GM19025 (cell line): ENCODE results near the gene PFN3.
A peak's percentile ranks its signal among the peaks of the same experiment; 100 is the strongest.
"Not testable (repeated sequence)": the region's sequence is repeated elsewhere in the genome, so short reads cannot be mapped to it uniquely, and the experiment has no call there.

Experiments
- ATAC-seq: cut with Tn5 transposase; IDR thresholded peaks from one replicate; pipeline ENCODE4 v1.9.1; 2021; ENCODE audit warnings: mild to moderate bottlenecking, low read depth, moderate library complexity; ENCODE audit not compliant: unreplicated experiment

The PFN3 gene

DNA sequence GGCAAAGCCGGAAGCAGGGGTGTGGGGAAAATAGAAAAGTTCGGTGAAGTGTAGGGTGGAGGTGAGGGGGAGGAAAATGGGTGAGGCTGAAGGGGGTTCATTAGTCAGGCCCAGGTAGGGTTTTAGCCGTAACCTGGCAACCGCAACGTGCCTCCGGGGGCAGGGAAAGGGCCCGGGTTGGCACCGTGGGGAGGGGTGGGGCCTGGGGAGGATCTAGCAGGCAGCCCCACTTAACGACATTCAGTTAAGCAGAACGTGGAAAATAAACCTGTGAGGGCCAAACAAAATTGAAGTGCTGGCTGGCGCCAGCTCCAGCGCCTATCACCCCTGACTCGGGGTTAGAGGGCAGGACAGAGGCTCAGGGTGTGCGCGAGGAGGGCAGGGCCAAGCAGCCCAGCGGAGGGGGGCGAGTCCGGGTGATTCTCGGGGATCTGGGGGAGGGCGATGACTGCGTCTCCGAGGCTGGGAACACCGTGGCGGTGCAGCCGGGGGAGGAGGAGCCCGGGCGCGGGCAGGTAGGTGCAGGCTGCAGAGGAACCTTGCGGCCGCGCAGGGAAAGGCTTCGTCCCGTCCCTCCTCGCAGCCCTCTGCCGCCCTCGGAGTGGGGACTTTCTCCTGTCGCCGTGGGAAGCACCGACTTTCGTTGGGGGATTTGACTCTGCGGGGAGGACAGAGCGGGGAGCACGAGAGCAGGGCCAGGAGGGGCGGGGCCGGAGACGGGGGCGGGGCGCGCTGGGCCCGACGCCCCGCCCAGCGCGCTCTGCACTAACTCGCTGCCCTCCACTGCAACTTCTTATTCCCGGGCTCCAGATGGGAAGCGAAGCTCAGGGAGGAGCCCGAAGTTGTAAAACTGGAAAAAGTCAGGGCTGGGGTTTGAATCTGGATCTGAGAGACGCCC lies 37.6 kb downstream of the PFN3 start:
- peak; percentile 36 for ATAC-seq

- no peak for ATAC-seq
Observed at GRCh38 chr5:177362292-177362609, 38.2 kb downstream of the PFN3 start.

DNA sequence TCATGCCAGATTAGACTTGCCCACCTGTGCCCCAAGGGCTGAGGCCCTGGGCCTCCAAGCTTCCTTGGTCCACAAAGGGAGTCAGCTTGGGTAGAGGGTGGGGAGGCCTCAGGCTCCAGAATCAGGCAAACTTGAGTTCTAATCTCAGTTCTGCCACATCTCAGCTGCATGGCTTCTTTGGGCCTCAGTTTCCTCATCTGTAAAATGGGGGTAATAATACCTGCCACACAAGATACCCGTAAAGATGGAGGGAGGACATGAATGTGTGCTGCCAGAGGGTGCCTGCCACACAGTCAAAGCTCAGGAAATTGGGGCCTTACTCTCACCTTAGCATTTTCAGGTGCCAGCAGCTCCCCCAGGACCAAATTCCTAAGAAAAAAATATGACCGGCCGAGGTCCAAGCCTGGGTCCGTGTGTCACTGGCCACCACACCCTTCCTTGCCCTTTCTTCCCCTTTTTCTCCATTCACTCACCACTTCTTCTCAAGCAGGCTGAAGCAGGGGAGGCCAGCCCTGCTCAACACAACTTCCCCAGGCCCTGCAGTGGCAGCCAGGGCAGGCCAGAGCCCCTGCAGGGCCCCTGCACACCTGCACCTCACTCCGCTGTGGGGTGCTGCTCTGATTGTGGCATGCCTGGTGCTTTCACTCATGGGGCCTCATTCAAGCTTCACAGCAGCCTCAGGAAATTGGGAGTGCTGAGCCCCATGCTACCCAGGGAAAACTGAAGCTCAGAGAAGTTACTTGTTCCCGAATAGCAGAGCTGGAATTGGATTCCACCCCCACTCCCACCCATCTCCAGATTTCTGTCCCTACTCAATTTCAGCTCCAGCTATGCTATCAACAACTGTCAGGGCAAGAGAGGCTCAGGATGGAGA lies 38.8 kb downstream of the PFN3 start:
- ATAC-seq: no peak

- not testable (repeated sequence) for ATAC-seq
Observed at GRCh38 chr5:177360740-177361139, 39.7 kb downstream of the PFN3 start.

DNA sequence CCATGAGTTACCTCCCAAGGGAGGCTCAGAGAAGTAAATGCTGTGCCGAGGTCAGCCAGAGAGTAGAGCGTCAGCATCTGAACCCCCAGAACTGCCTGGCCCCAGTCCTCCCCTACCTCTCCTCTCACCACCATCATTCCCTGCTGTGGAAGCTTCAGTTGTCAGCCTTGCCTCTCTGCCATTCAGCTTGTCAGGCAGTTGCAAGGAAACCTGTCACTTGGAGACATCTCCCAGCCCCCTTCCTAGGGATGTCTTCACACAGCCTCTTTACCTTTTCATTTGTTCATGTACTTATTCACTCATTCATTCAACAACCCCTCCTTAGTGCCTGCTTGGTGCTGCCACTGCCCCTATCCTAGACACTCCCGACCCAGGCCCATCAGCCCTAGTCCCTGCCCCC lies 40.6 kb downstream of the PFN3 start:
- ATAC-seq: no peak

- ATAC-seq: no peak
Observed at GRCh38 chr5:177359451-177359851, 41.0 kb downstream of the PFN3 start.

- ATAC-seq: no peak
Observed at GRCh38 chr5:177358370-177358819, 42.1 kb downstream of the PFN3 start.

- ATAC-seq: peak; percentile 91
Observed at GRCh38 chr5:177357459-177358351, 42.8 kb downstream of the PFN3 start, which contains the start of gene RGS14. TSS of gene RGS14 (plus strand) at chr5:177357924. CDS start at chr5:177358025, 101 bp downstream.

DNA sequence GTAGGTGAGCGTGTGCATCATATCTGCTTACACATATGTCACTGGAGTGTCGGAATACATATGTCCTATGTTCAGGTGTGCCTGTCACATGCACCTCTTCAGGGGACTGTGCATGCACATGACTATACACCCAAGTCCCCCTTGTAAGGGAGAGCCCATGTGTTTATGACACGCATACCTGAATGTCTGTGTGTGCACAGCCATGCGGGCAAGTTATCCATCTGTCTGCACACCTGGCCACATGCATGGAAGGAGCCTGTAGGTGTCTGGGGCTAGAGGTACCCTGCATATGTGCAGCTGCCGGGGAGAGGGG lies 43.4 kb downstream of the PFN3 start:
- ATAC-seq: no peak

GRCh38 chr5:177356746-177357145 lies 43.7 kb downstream of the PFN3 start:
- ATAC-seq: no peak

- ATAC-seq: no peak
Observed at GRCh38 chr5:177355868-177356168, 44.6 kb downstream of the PFN3 start.

GRCh38 chr5:177355162-177355867 lies 45.1 kb downstream of the PFN3 start:
- no peak for ATAC-seq

- ATAC-seq: no peak
Observed at GRCh38 chr5:177354711-177355110, 45.8 kb downstream of the PFN3 start.

DNA sequence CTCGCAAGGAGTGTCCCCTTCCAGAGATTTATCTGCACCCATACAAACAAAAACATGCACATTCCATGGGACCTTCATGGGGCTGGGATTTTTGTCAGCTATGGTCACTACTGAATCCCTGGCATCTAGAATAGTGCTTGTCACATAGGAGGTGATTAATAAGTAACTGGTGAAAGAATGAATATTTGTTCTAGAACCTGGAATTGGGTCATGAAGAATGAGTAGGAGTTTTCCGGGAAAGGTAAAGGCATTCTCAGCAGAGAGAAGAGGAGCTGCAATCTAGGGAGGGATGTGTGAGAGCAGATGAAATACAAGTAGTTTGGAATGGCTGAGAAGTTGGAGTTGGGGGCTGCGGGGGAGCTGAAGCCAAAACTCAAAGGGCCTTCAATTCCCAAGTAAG lies 46.2 kb downstream of the PFN3 start:
- no peak for ATAC-seq

DNA sequence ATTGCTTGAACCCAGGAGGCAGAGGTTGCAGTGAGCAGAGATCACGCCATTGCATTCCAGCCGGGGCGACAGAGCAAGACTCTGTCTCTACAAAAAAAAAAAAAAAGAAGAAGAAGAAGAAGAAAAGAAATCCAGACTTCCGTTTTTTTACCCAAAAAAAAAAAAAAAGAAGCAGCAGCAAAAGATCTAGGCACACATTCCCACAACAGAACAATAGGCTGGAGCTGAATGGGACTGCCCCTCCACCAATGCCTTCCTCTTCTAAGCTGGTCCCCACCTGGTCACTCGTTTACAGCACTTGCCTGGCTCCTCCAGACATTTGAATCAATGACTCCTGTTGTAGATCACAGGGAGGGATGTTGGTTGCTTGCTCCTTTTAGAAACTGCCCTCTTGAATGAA lies 47.4 kb downstream of the PFN3 start:
- ATAC-seq: no peak

GRCh38 chr5:177351392-177352329 lies 48.8 kb downstream of the PFN3 start, which contains the start of gene LMAN2:
TSS of gene LMAN2 (minus strand) at chr5:177351668. CDS start at chr5:177351647, 21 bp downstream.
- peak; percentile 91 for ATAC-seq

DNA sequence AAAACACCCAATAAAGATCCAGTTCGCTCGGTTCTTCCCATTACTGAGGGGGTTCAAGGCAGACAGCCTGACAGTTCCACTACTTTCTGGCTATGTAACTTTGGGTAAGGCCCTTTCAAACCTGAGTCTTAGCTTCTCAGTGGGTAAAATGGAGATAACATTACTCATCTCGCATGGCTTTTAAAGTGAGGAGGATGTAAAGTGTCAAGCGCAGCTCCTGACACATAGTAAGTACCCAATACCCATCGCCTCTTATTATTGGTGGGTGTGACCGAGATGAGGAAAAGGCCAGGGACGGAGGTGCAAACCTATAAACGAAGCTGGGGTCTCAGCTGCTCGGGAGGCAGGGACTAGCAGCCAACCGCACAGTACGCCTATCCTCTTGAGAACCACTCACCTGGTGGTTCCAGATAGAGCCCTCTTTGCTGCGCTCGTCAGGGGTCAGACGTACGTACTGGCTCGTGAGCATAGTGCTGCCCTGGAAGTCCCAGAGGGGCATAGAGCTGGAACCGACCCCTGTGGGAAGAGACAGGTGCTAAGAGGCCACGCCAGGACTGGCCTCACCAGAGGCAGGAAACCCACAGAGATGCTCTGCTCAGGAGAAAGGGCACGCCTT lies 49.6 kb downstream of the PFN3 start:
- ATAC-seq: no peak
